Measurements from ENCODE around the gene JPT1. TPM values are rescaled to one million over a fixed set of nuclear protein-coding genes. Genes with fewer than 3 reads are reported as not detected.
A peak's percentile ranks its signal among the peaks of the same experiment; 100 is the strongest.

Gene JPT1
- total RNA-seq, 1 experiment from 2014 or later: 265 TPM

- Histone ChIP-seq H2AFZ (ENCODE audit: low read length) (no peak within 1 kb of the TSS), H2BK12ac (ENCODE audit: insufficient read length, low read depth, low read length) (no peak within 1 kb of the TSS), H4K20me1 (ENCODE audit: control insufficient read depth, insufficient read depth, insufficient read length) (no peaks in the 10 kb centered on the region), H2AK5ac (ENCODE audit: insufficient read length, low read length) (no peak within 1 kb of the TSS), H2BK20ac (ENCODE audit: low read depth, low read length, poor library complexity, severe bottlenecking) (no peak within 1 kb of the TSS), H3K4ac (ENCODE audit: low read depth, low read length) (no peak within 1 kb of the TSS; the same call in 1 of the 2 replicates), H2BK120ac (ENCODE audit: low read depth, low read length, poor library complexity, severe bottlenecking) (no peak within 1 kb of the TSS), H3K4me1 (ENCODE audit: insufficient read depth, low read length) (peaks cover 7% of the 10 kb centered on the region; the same call in 1 of the 2 replicates), H3K9me3 (ENCODE audit: control insufficient read depth, low read depth, low read length) (no peaks in the 10 kb centered on the region), H3K23ac (ENCODE audit: insufficient read length, low read depth, low read length) (no peak within 1 kb of the TSS), H2BK5ac (ENCODE audit: insufficient read length, low read length) (no peak within 1 kb of the TSS), H3K27me3 (ENCODE audit: insufficient read depth, low read length) (no peaks in the 10 kb centered on the region), H4K91ac (ENCODE audit: insufficient read length, low read depth, low read length) (no peak within 1 kb of the TSS), H4K5ac (ENCODE audit: insufficient read length, low read depth, low read length) (no peak within 1 kb of the TSS), H3K79me2 (ENCODE audit: insufficient read depth, low read length) (no peaks in the 10 kb centered on the region; the same call in 1 of the 2 replicates), H3K79me1 (ENCODE audit: insufficient read depth, low read depth, low read length, poor library complexity, severe bottlenecking) (no peaks in the 10 kb centered on the region), H3K56ac (ENCODE audit: insufficient read length, low read depth, low read length) (no peak within 1 kb of the TSS), H3T11ph (ENCODE audit: low read length) (no peak within 1 kb of the TSS), H3K9ac (ENCODE audit: extremely low read depth, insufficient read length, low read length) (peak within 1 kb of the TSS; percentile 66), H3K23me2 (ENCODE audit: insufficient read length, low read depth, low read length, poor library complexity, severe bottlenecking) (peaks cover 7% of the 10 kb centered on the region), H2BK15ac (ENCODE audit: low read depth, low read length) (no peak within 1 kb of the TSS), H3K14ac (ENCODE audit: insufficient read depth, low read length) (peak within 1 kb of the TSS; percentile 69), H3K18ac (ENCODE audit: insufficient read length, low read depth, low read length) (peak within 1 kb of the TSS; percentile 81), H4K8ac (replicated peaks; ENCODE audit: insufficient read length, low read depth, low read length) (no peak within 1 kb of the TSS), H3K4me2 (ENCODE audit: insufficient read depth, insufficient read length, low read length) (peak within 1 kb of the TSS; percentile 75), H3K27ac (ENCODE audit: insufficient read length, low read depth, low read length) (peak within 1 kb of the TSS; percentile 35)
- peak; percentile 99 for DNase-seq
- Mint-ChIP-seq H3K27ac (peak within 1 kb of the TSS; percentile 89 to 96 (median 95)), H3K4me3 (peak within 1 kb of the TSS; percentile 79 to 88), H3K9me3 (no peaks in the 10 kb centered on the region), H3K27me3 (ENCODE audit: low read depth) (no peaks in the 10 kb centered on the region), H3K36me3 (ENCODE audit: insufficient read depth in 1 of 3, low read depth in 3 of 3) (peaks cover 2 to 4% (median 2%) of the 10 kb centered on the region in 3 experiments; a peak in 5 of 7 replicates), H3K4me1 (peaks cover 56 to 58% of the 10 kb centered on the region in 2 experiments)
- TF ChIP-seq CTCF (conservative IDR thresholded peaks at IDR 0.05): no peak
- WGBS (ENCODE audit: extremely low coverage, insufficient read length, low lambda C conversion rate): no CpG with 5 or more reads among the region's 69 CpGs
Observed at GRCh38 chr17:75087558-75088453, 66.5 kb downstream of the JPT1 start, which contains the start of gene SLC16A5. Gene SLC16A5, plus strand, starts transcription at chr17:75087954. Its CDS starts 5,683 bp downstream, at chr17:75093637.

Measured in H9 (cell line).